WTC11 (cell line): Measurements from ENCODE around the gene ITPRIPL1.

ENCODE experiments used
- CREM ChIP-seq: sonication (generic); formaldehyde crosslinking; IDR thresholded peaks from 2 replicates; pipeline ENCODE4 v1.8.1; 2022; ENCODE audit warnings: mild to moderate bottlenecking, missing genetic modification reagents, moderate library complexity
- CTCF ChIP-seq: fragments of 200-600 bp; IDR thresholded peaks from 2 replicates; pipeline ENCODE4 v1.8.0; 2022; ENCODE audit warnings: antibody characterized with exemption
- E2F1 ChIP-seq: sonication (generic); formaldehyde crosslinking; IDR thresholded peaks from 2 replicates; pipeline ENCODE4 v1.8.0; 2022; ENCODE audit warnings: mild to moderate bottlenecking, missing genetic modification reagents
- ESRRA ChIP-seq: sonication (generic); formaldehyde crosslinking; IDR thresholded peaks from 2 replicates; pipeline ENCODE4 v1.8.1; 2022; ENCODE audit warnings: mild to moderate bottlenecking, missing genetic modification reagents, borderline replicate concordance
- IRF1 ChIP-seq: sonication (generic); formaldehyde crosslinking; IDR thresholded peaks from 2 replicates; pipeline ENCODE4 v1.8.0; 2023; ENCODE audit warnings: missing genetic modification reagents
- KAT7 ChIP-seq: sonication (generic); formaldehyde crosslinking; IDR thresholded peaks from 2 replicates; pipeline ENCODE4 v1.8.1; 2023; ENCODE audit warnings: missing genetic modification reagents, mild to moderate bottlenecking, borderline replicate concordance
- MAX ChIP-seq: sonication (generic); formaldehyde crosslinking; IDR thresholded peaks from 2 replicates; pipeline ENCODE4 v1.8.0; 2022; ENCODE audit warnings: mild to moderate bottlenecking, missing genetic modification reagents
- NFYB ChIP-seq: sonication (generic); formaldehyde crosslinking; conservative IDR thresholded peaks from 2 replicates; pipeline ENCODE4 v1.8.0; 2022; ENCODE audit warnings: low read depth, missing genetic modification reagents
- RELA ChIP-seq: sonication (generic); formaldehyde crosslinking; IDR thresholded peaks from 2 replicates; pipeline ENCODE4 v1.8.1; 2022; ENCODE audit warnings: missing genetic modification reagents, mild to moderate bottlenecking, borderline replicate concordance
- STAT6 ChIP-seq: sonication (generic); formaldehyde crosslinking; conservative IDR thresholded peaks from 2 replicates; pipeline ENCODE4 v1.8.1; 2023; ENCODE audit warnings: mild to moderate bottlenecking, low read depth, missing genetic modification reagents, moderate library complexity
- USF2 ChIP-seq: sonication (generic); formaldehyde crosslinking; IDR thresholded peaks from 2 replicates; pipeline ENCODE4 v1.8.1; 2023; ENCODE audit warnings: mild to moderate bottlenecking, missing genetic modification reagents, moderate library complexity
- ZNF232 ChIP-seq: sonication (generic); formaldehyde crosslinking; IDR thresholded peaks from 2 replicates; pipeline ENCODE4 v1.8.0; 2022; ENCODE audit warnings: mild to moderate bottlenecking, missing genetic modification reagents
- ZSCAN18 ChIP-seq: fragments of 250-450 bp; sonication (Bioruptor Pico); IDR thresholded peaks from 2 replicates; pipeline ENCODE4 v2.1.2; 2022; ENCODE audit warnings: mild to moderate bottlenecking, moderate library complexity

GRCh38 chr2:96361751-96362150 is 36.6 kb downstream of the ITPRIPL1 start:
- TF ChIP-seq CREM (CRISPR knock-in tag) (no peak), MAX (CRISPR knock-in tag) (no peak), RELA (CRISPR knock-in tag) (no peak), CTCF (no peak), ZSCAN18 (CRISPR knock-in tag) (no peak), STAT6 (CRISPR knock-in tag) (no peak), ZNF232 (CRISPR knock-in tag) (no peak), NFYB (CRISPR knock-in tag) (no peak), KAT7 (no peak), ESRRA (CRISPR knock-in tag) (no peak), E2F1 (CRISPR knock-in tag) (no peak), USF2 (CRISPR knock-in tag) (no peak), IRF1 (CRISPR knock-in tag) (no peak)
